Calu3 (cell line): Measurements from ENCODE around the gene PRMT9. TPM values are rescaled to one million over a fixed set of nuclear protein-coding genes. Genes with fewer than 3 reads are reported as not detected.

Experiments used
- BruUV-seq: library from RNA; stranded (reverse); fragments of 400-500 nt; replicated peaks from 2 replicates; lab custom pipeline; 2021; lab: Mats Ljungman, UMichigan
- CTCF ChIA-PET: fragments of 300-600 bp; sonication (Branson Sonifier 250); formaldehyde crosslinking; loops from one replicate; lab custom pipeline; 2022; ENCODE audit warnings: antibody characterized with exemption; lab: Charles Lee
- DNase-seq: peaks from one replicate; pipeline ENCODE4 v3.0.0; 2022
- H3K27ac Mint-ChIP-seq: one replicate; pipeline ENCODE4 v1.8.0; 2022; ENCODE audit warnings: mixed read lengths; ENCODE audit not compliant: unreplicated experiment
- H3K27me3 Mint-ChIP-seq: one replicate; pipeline ENCODE4 v1.8.0; 2022; ENCODE audit warnings: mixed read lengths; ENCODE audit not compliant: unreplicated experiment
- H3K36me3 Mint-ChIP-seq: one replicate; pipeline ENCODE4 v1.8.0; 2022; ENCODE audit warnings: mild to moderate bottlenecking, moderate library complexity, mixed read lengths; ENCODE audit not compliant: insufficient read depth, unreplicated experiment
- H3K4me1 Mint-ChIP-seq: one replicate; pipeline ENCODE4 v1.8.0; 2022; ENCODE audit warnings: mild to moderate bottlenecking, low read depth, mixed read lengths; ENCODE audit not compliant: unreplicated experiment
- H3K4me3 Mint-ChIP-seq: one replicate; pipeline ENCODE4 v1.8.0; 2022; ENCODE audit warnings: mild to moderate bottlenecking, low read depth, moderate library complexity, mixed read lengths; ENCODE audit not compliant: unreplicated experiment
- H3K9me3 Mint-ChIP-seq: one replicate; pipeline ENCODE4 v1.8.0; 2022; ENCODE audit warnings: low read depth, mixed read lengths; ENCODE audit not compliant: unreplicated experiment
- intact Hi-C: fragments of 100-400 bp; cut with micrococcal nuclease; formaldehyde crosslinking; loops from one replicate; pipeline ENCODE4 v1.10.0; 2022; ENCODE audit not compliant: unreplicated experiment
- total RNA-seq: library from RNA; stranded (reverse); gene quantifications from 2 replicates; pipeline ENCODE4 v1.2.3, GENCODE V29; 2022
- TF ChIP-seq, protein P1 (sequence below): fragments of 200-600 bp; IDR thresholded peaks from one replicate; pipeline ENCODE4 v1.8.0; 2022; ENCODE audit warnings: antibody characterized with exemption; ENCODE audit not compliant: unreplicated experiment

The PRMT9 gene
- total RNA-seq, 1 experiment from 2014 or later: 7.3 TPM

DNA sequence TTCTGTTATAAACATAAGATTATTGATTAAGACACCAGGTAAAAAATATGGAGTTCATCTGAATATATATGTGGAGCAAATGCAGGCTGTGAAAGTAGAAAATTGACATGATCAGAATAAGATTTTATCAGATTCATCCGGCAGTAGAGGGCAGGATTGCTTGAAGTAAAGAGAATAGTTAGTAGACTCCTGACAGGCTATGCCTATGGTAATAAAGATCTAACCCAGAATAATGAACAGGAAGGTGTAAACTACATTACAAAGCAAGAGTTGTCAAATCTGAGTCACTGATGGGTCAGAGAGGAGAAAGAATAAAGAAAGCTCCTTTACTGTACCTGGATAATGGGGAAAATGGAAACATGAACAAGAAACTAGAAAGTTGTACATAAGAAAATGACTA, 87.6 kb downstream of the PRMT9 start:
- TF ChIP-seq, protein P1, sequence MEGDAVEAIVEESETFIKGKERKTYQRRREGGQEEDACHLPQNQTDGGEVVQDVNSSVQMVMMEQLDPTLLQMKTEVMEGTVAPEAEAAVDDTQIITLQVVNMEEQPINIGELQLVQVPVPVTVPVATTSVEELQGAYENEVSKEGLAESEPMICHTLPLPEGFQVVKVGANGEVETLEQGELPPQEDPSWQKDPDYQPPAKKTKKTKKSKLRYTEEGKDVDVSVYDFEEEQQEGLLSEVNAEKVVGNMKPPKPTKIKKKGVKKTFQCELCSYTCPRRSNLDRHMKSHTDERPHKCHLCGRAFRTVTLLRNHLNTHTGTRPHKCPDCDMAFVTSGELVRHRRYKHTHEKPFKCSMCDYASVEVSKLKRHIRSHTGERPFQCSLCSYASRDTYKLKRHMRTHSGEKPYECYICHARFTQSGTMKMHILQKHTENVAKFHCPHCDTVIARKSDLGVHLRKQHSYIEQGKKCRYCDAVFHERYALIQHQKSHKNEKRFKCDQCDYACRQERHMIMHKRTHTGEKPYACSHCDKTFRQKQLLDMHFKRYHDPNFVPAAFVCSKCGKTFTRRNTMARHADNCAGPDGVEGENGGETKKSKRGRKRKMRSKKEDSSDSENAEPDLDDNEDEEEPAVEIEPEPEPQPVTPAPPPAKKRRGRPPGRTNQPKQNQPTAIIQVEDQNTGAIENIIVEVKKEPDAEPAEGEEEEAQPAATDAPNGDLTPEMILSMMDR: no peak
- H3K36me3 Mint-ChIP-seq: no peaks in the 10 kb centered on the region
- peaks cover 27% of the 10 kb centered on the region for H3K4me1 Mint-ChIP-seq
- no TSS peak for BruUV-seq
- DNase-seq: no peak
- no peaks in the 10 kb centered on the region for H3K27me3 Mint-ChIP-seq
- CTCF ChIA-PET: interaction anchor here (1.8 to 2.2 kb wide), 2 partner anchors 21 to 271 kb away, joined by 7 to 10 read pairs; partner anchors contain the start of gene TMEM184C
- H3K9me3 Mint-ChIP-seq: no peaks in the 10 kb centered on the region
- intact Hi-C loops: loop anchor here (1.0 to 10.0 kb wide), 3 partner anchors 20 to 302 kb away; partner anchors contain the start of gene TMEM184C
- peak overlapping the region; percentile 74 for H3K27ac Mint-ChIP-seq
- H3K4me3 Mint-ChIP-seq: no peak overlapping the region

DNA sequence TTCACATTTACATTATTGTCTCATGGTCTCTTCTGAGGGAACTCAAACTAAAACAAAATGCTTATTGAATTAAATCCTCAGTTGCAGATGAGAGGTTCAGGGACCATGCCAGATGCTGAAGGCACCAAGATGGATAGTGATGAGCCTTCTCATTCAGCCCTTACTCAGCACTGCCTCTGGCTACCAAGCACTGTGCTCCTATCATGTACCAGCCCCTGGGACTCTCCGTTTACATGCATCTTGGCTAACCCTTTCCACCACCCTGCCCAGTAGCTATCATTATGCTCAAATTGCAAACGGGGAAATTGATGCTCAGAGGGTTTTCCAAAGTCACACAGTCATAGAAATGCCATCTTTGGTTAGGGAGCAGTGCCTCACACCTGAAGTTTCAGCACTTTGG, 89.4 kb downstream of the PRMT9 start:
- BruUV-seq: no TSS peak
- Mint-ChIP-seq H3K27me3 (no peaks in the 10 kb centered on the region), H3K4me1 (peaks cover 24% of the 10 kb centered on the region), H3K27ac (no peak overlapping the region), H3K4me3 (no peak overlapping the region), H3K9me3 (no peaks in the 10 kb centered on the region), H3K36me3 (no peaks in the 10 kb centered on the region)
- CTCF ChIA-PET: interaction anchor here (0.8 to 1.5 kb wide), 2 partner anchors 272 to 576 kb away, joined by 3 read pairs; no protein-coding TSS in a partner anchor
- TF ChIP-seq, protein P1: no peak
- intact Hi-C loops: loop anchor here (5.0 to 10.0 kb wide), 2 partner anchors 300 to 577 kb away; no protein-coding TSS in a partner anchor
- DNase-seq: no peak

DNA sequence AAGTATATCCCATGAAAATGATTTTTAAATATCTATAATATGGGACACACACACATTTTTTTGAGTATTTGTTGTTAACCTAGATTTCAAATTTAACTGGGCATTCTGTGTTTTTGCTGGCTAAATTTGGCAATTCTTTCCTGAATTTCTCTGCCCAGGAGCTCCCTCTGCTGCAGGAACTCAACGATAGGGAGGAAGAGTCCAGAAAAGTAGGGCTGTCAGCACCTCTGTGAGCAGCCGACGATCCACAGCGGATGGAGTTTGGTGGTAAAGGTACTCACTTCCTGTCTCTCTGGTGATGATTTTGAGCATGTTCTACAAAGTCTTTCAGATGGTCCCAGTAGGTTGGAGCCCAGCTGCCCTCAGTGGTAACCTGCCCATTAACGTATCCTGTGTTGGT, 89.9 kb downstream of the PRMT9 start:
- Mint-ChIP-seq H3K9me3 (no peaks in the 10 kb centered on the region), H3K4me3 (no peak overlapping the region), H3K36me3 (no peaks in the 10 kb centered on the region), H3K27me3 (no peaks in the 10 kb centered on the region), H3K4me1 (peaks cover 22% of the 10 kb centered on the region), H3K27ac (no peak overlapping the region)
- no peak for DNase-seq
- intact Hi-C loops: loop anchor here (5.0 to 10.0 kb wide), 2 partner anchors 299 to 577 kb away; no protein-coding TSS in a partner anchor
- no TSS peak for BruUV-seq
- TF ChIP-seq, protein P1: no peak
- CTCF ChIA-PET: interaction anchor here (0.8 to 1.5 kb wide), 2 partner anchors 273 to 575 kb away, joined by 3 read pairs; no protein-coding TSS in a partner anchor

DNA sequence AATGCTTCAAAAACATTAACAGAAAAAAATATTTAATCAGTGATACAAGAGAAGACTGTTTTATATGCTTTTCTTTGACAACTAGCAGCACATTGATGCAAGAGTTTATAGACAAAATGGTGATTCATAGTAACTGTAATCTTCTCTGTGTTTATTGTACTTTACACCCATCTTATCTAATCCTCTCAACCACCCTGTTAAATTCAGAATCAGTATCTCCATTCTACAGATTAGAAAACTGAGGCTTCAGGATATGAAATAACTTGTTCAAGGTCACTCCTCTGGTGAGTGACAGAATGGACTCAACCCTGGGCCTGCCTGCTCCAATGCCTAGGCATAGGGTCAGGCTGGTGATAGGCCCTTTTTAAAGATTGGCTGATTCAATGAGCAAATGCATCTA, 92.9 kb downstream of the PRMT9 start:
- H3K27me3 Mint-ChIP-seq: no peaks in the 10 kb centered on the region
- no peak overlapping the region for H3K4me3 Mint-ChIP-seq
- TF ChIP-seq, protein P1: no peak
- no TSS peak for BruUV-seq
- no peak overlapping the region for H3K27ac Mint-ChIP-seq
- CTCF ChIA-PET: interaction anchor here (0.6 to 2.6 kb wide), 4 partner anchors 14 to 433 kb away, joined by 3 to 23 read pairs (median 5); no protein-coding TSS in a partner anchor
- H3K9me3 Mint-ChIP-seq: no peaks in the 10 kb centered on the region
- H3K4me1 Mint-ChIP-seq: peaks cover 2% of the 10 kb centered on the region
- intact Hi-C loops: loop anchor here (5.0 to 10.0 kb wide), 2 partner anchors 296 to 574 kb away; no protein-coding TSS in a partner anchor
- DNase-seq: no peak
- no peaks in the 10 kb centered on the region for H3K36me3 Mint-ChIP-seq
